ENCODE measurements around the gene GARNL3. TPM values are rescaled to one million over a fixed set of nuclear protein-coding genes. Genes with fewer than 3 reads are reported as not detected.

Gene GARNL3
- 138 TPM for total RNA-seq

DNA sequence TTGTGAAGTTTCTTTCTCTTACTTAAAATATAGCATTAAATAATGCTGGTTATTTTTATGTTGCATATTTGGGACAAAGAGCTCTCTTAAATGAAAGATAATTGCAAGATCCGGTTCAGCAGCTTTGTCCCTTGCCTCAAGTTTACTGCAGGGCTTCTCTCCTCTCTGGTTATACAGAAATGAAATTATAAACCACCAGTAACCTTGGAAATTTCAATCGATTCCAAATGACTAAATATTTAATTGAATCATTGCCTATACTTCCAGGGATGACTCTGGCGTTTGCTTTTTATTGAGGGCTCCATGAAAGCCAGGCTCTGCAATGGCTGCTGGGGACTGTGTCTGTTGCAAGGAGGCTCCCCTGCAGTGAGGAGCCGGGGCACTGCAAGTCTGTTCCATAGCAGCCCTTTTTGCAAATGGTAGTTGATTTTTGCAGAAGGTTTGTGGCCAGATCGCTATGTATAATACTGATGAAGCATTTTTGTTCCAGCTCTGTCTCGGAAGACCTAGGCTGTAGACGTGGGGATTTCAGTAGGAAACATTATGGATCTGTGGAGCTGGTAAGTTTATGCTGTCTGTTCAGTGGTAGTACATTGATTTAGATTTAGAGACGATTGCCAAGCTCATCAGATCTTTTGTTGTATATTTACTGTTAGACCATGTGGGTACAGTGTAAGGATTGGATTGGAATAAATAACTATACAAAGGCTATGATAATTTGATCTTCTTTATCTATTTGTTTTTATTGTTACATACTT, at the start of gene GARNL3:
TSS of gene GARNL3 (plus strand) at position 313 of the 758 bp plus-strand sequence. CDS start at position 417, 104 bp downstream.

DNA sequence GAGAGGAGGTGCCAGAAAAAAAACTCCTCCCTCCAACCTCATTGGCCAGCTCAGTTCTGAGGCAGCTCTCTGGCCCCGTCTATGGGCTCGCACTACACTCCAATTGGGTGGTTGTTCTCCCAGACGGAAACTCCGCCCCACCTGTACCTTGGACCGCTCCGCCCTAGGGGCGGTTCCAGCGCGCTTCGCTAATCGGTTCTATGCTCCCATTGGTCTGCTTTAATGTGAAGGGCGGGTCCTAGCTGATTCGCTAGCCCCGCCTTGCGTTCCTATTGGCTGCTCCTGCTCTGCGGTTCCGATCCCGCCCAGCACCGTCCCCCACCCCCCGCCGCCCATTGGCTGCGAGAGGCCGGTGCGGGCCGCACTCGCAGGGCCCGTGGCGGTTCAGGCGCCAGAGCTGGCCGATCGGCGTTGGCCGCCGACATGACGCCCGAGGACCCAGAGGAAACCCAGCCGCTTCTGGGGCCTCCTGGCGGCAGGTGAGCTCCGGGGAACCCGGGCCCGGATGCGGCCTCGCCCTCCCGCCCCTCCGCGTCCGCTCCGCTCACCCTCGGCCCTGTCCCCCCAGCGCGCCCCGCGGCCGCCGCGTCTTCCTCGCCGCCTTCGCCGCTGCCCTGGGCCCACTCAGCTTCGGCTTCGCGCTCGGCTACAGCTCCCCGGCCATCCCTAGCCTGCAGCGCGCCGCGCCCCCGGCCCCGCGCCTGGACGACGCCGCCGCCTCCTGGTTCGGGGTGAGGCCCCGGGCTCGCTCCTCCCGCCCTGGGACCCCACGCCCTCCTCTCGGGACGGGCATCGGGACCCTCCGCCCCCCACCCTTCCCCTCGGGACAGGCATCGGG, 132.5 kb downstream of the GARNL3 start, which contains the start of gene SLC2A8:
TSS of gene SLC2A8 (plus strand) at position 362 of the 838 bp plus-strand sequence. CDS start at position 424, 62 bp downstream.

DNA sequence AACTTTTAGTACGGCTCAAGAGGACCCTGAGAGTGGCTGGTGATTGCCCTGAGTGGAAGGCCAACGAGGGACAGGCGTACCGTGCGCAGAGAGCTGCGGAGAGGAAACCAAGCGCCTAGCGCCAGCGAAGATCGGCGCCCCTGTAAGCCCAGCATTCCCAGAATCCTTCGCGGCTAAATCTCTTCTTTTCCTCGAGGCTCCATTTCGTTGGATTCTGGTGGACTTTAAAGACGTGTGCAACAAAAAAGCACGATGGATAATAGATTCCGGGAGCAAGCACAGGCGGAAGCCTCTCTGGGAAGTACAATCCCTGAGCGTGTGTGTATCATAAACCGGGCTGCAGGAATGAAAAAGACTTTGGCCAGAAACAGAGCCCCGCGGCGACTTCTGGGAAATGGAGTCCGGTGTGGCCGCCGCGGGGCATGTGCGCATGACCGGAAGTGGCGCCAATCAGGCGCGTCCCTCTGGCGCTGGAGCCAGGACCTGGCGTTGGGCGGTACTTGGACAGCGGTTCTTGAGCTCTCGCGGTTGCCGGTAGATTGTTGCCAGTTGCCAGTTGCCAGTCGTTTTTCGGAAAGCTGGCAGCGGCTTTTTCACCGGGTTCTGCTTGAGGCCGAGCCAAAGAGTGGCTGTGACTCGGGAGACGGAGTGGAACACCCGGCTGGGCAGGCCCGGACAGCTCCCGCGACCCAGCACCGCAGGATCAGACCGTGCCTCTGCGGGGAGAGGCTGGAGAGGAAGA, 159.5 kb downstream of the GARNL3 start, which contains the start of gene ZNF79:
TSS of gene ZNF79 (plus strand) at position 449 of the 742 bp plus-strand sequence. CDS start 406 bp downstream, outside the sequence.

Other genes starting within 250 kb of the GARNL3 start
- 1.9 TPM for gene ANGPTL2, start 142.1 kb upstream of the GARNL3 start, total RNA-seq
- 15.3 TPM for gene SLC2A8, start 132.4 kb downstream of the GARNL3 start, total RNA-seq
- 18.2 TPM for gene ZNF79, start 159.6 kb downstream of the GARNL3 start, total RNA-seq
- gene RPL12, start 186.6 kb downstream of the GARNL3 start, total RNA-seq, result 817 TPM
- 28.5 TPM for gene LRSAM1, start 186.7 kb downstream of the GARNL3 start, total RNA-seq